GM13976 (cell line): ENCODE measurements around the gene SHLD2.
"Not testable (repeated sequence)": the region's sequence is repeated elsewhere in the genome, so short reads cannot be mapped to it uniquely, and the experiment has no call there.

Source experiments
- DNase-seq: peaks from one replicate; pipeline ENCODE4 v3.0.0; 2012; ENCODE audit warnings: low spot score
- in situ Hi-C: fragments of 300-500 bp; cut with MboI; formaldehyde crosslinking; loops from one replicate; pipeline ENCODE4 v1.12.0; 2022; ENCODE audit warnings: low sequenced_read_pairs, mixed read lengths, inconsistent platforms; ENCODE audit not compliant: unreplicated experiment

Gene SHLD2

GRCh38 chr10:87213806-87214205 lies 118.8 kb downstream of the SHLD2 start:
- in situ Hi-C loops, DNase-seq: not testable (repeated sequence)

- in situ Hi-C loops, DNase-seq: not testable (repeated sequence)
Measured at GRCh38 chr10:87216120-87216519, 121.1 kb downstream of the SHLD2 start.

- DNase-seq, in situ Hi-C loops: not testable (repeated sequence)
Measured at GRCh38 chr10:87219370-87219769, 124.4 kb downstream of the SHLD2 start.

GRCh38 chr10:87222789-87223188 lies 127.8 kb downstream of the SHLD2 start:
- DNase-seq, in situ Hi-C loops: not testable (repeated sequence)

- DNase-seq, in situ Hi-C loops: not testable (repeated sequence)
Measured at GRCh38 chr10:87225148-87225547, 130.1 kb downstream of the SHLD2 start, which contains the start of gene NUTM2A. Gene NUTM2A (plus strand): TSS chr10:87225448. CDS start chr10:87225831, 383 bp downstream.

- in situ Hi-C loops, DNase-seq: not testable (repeated sequence)
Measured at GRCh38 chr10:87228247-87228646, 133.2 kb downstream of the SHLD2 start.

- in situ Hi-C loops, DNase-seq: not testable (repeated sequence)
Measured at GRCh38 chr10:87229211-87229610, 134.2 kb downstream of the SHLD2 start.

- DNase-seq, in situ Hi-C loops: not testable (repeated sequence)
Measured at GRCh38 chr10:87234854-87235253, 139.8 kb downstream of the SHLD2 start.

GRCh38 chr10:87237244-87237643 lies 142.2 kb downstream of the SHLD2 start:
- in situ Hi-C loops: not testable (repeated sequence)

GRCh38 chr10:87239346-87239808 lies 144.4 kb downstream of the SHLD2 start:
- DNase-seq, in situ Hi-C loops: not testable (repeated sequence)

More at GRCh38 chr10:87237244-87237643, 142.2 kb downstream of the SHLD2 start:
- DNase-seq: not testable (repeated sequence)
